Astrocyte of the spinal cord (primary cell): Measurements from ENCODE around the gene DUXB.

Experiments
- DNase-seq: peaks from one replicate; pipeline ENCODE4 v3.0.0; 2011; ENCODE audit warnings: low read depth, low spot score
- H3K4me3 ChIP-seq: 2 replicates; pipeline ENCODE4 v1.5.1; 2011; ENCODE audit warnings: low read depth, mild to moderate bottlenecking, low read length, moderate library complexity
- in situ Hi-C: cut with HindIII; loops from 2 replicates; pipeline ENCODE4 v1.10.0; 2017; ENCODE audit warnings: low sequenced_read_pairs
- TF ChIP-seq, protein P1 (sequence below): IDR thresholded peaks from 2 replicates; pipeline ENCODE4 v1.5.1; 2012; ENCODE audit warnings: low read depth, mild to moderate bottlenecking, low read length, inconsistent platforms

Gene DUXB

DNA sequence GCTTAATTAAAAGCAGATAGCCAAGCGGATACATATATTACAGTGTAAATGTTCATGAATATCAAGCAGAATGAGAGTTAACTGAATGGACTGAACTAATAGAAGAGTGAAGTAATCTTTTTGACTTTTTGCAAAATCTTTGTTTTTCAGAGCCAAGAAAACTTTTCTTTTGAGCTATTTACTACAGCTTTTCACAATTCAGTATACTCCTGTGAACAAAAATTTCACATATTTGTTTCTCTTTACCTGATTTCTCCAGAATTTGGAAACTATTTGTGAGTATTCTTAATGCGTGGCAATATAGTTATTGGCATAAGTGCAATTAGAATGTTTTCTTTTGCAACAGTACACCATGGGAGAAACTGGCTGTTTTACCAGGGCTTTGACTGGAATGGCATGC is 9.1 kb upstream of the DUXB start:
- H3K4me3 ChIP-seq = no peak overlapping the region
- TF ChIP-seq, protein P1, sequence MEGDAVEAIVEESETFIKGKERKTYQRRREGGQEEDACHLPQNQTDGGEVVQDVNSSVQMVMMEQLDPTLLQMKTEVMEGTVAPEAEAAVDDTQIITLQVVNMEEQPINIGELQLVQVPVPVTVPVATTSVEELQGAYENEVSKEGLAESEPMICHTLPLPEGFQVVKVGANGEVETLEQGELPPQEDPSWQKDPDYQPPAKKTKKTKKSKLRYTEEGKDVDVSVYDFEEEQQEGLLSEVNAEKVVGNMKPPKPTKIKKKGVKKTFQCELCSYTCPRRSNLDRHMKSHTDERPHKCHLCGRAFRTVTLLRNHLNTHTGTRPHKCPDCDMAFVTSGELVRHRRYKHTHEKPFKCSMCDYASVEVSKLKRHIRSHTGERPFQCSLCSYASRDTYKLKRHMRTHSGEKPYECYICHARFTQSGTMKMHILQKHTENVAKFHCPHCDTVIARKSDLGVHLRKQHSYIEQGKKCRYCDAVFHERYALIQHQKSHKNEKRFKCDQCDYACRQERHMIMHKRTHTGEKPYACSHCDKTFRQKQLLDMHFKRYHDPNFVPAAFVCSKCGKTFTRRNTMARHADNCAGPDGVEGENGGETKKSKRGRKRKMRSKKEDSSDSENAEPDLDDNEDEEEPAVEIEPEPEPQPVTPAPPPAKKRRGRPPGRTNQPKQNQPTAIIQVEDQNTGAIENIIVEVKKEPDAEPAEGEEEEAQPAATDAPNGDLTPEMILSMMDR = no peak
- in situ Hi-C loops = no loop called here
- DNase-seq = peak; percentile 3

DNA sequence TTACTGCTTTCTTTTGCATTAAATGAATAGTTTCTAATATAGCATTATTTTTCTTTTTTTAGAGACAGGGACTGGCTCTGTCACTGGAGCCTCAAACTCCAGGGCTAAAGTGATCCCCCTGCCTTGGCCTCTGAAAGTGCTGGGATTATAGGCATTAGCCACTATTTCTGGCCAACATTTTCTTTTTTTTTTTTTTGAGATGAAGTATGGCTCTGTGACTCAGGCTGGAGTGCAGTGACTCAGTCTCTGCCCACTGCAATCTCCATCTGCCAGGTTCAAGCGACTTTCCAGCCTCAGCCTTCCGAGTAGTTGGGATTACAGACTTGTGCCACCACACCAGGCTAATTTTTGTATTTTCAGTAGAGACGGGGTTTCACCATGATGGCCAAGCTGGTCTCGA is 2.0 kb upstream of the DUXB start:
- TF ChIP-seq, protein P1 = no peak
- peak; percentile 12 for DNase-seq
- in situ Hi-C loops = no loop called here
- H3K4me3 ChIP-seq = no peak overlapping the region

DNA sequence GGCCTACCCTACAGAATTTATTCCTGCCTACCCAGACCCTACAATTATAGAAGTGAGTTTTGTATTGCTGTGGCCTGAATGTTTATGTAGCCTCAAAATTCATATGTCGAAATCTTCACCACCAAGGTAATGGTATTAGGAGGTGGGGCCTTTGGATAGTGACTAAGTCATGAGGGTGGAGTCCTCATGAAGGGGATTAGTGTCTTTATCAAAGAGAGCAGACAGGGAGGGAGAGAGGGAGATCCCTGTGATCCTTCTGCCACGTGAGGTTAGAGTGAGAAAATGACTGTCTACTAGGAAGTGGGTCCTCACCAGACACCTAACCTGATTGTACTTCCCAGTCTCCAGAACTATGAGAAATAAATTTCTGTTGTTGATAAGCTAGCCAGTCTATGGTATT is 981 bp upstream of the DUXB start:
- DNase-seq = no peak
- H3K4me3 ChIP-seq = no peak overlapping the region
- in situ Hi-C loops = no loop called here
- TF ChIP-seq, protein P1 = no peak

DNA sequence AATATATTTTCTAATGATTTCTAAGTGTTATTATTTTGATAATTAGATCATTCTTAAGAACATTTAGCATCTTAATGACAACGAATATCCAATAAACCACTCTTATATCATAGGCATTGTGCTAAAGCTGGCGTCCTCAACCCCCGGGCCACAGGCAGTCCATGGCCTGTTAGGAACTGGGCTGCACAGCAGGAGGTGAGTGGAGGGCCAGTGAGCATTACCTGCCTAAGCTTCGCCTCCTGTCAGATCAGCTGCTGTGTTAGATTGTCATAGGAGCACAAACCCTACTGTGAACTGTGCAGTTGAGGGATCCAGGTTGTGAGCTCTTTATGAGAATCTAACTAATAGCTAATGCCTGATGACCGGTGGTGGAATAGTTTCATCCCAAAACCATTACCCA is 3.7 kb downstream of the DUXB start:
- TF ChIP-seq, protein P1 = no peak
- H3K4me3 ChIP-seq = no peak overlapping the region
- in situ Hi-C loops = no loop called here
- no peak for DNase-seq

DNA sequence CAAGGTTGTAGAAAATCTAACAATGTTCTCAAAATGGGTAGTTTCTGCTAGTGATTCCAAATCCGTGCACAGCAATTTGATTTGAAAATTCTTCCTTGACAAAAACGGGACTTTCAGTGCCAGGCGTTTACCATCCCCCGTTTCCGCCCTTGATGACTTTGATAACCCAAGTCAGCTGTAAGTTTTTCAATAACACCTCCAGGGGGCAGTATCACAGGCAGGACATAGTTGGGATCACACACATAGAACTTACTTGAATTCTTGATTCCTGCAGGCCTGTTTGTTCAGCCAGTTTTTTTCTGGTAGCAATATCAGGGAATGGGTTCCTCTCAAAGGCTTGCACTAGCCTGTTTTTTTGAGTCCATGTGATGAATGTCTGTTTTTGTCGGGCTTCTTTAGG is 5.6 kb downstream of the DUXB start:
- in situ Hi-C loops = no loop called here
- H3K4me3 ChIP-seq = no peak overlapping the region
- no peak for DNase-seq
- TF ChIP-seq, protein P1 = no peak

DNA sequence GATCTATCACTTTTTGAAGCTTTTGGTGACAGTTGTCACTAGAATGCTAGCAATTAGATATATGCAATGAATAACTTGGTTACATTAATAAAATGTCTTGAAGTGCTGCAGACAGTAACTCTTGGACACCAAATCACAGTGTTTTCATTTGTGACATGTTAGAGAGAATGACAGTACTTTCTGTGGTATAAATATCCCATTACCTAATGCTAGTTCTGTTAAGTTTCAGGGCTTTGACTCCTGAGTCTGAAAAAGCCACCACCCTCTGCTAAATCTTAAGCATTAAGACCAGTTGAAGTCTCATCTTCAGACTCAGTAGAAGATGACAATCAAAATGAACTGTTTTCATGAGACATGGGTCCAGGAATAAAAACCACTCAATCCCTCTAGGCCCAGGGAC is 13.9 kb downstream of the DUXB start:
- no peak overlapping the region for H3K4me3 ChIP-seq
- TF ChIP-seq, protein P1 = no peak
- in situ Hi-C loops = no loop called here
- no peak for DNase-seq

DNA sequence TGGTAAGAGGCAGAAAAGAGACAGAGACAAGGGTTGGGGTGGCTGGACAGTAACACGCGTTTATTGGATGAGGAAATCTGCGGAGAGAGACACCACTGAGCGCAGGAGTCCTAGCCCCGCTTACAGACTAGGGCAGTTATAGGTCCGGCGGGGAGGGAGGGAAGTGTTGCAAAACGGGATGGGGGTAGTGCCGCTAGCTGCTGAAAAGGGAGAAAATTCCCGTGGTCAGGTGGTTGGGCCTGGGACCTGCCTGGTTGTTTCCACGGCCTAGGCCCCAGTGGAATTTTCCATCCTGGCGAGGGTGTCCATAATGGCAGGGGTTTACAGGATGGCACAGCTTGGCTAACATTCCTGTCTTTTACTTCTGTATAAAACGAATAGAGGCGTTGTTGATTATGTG is 19.0 kb downstream of the DUXB start:
- in situ Hi-C loops = no loop called here
- TF ChIP-seq, protein P1 = no peak
- no peak for DNase-seq
- H3K4me3 ChIP-seq = no peak overlapping the region
